Erythroblast (primary cell): ENCODE measurements around the gene INO80E.
A peak's percentile ranks its signal among the peaks of the same experiment; 100 is the strongest.
"Not testable (repeated sequence)": the region's sequence is repeated elsewhere in the genome, so short reads cannot be mapped to it uniquely, and the experiment has no call there.

Experiments
- DNase-seq, 2 experiments: peaks; one replicate each; lab custom pipeline; 2025; lab: John Stamatoyannopoulos, UW
- GATA1 ChIP-seq: IDR thresholded peaks from 2 replicates; pipeline ENCODE4 v1.6.1; 2011; ENCODE audit warnings: low read depth, mild to moderate bottlenecking, control low read depth, low read length, moderate library complexity
- POLR2A ChIP-seq: IDR thresholded peaks from 2 replicates; pipeline ENCODE4 v1.6.1; 2011; ENCODE audit warnings: mild to moderate bottlenecking, low read length

The INO80E gene

DNA sequence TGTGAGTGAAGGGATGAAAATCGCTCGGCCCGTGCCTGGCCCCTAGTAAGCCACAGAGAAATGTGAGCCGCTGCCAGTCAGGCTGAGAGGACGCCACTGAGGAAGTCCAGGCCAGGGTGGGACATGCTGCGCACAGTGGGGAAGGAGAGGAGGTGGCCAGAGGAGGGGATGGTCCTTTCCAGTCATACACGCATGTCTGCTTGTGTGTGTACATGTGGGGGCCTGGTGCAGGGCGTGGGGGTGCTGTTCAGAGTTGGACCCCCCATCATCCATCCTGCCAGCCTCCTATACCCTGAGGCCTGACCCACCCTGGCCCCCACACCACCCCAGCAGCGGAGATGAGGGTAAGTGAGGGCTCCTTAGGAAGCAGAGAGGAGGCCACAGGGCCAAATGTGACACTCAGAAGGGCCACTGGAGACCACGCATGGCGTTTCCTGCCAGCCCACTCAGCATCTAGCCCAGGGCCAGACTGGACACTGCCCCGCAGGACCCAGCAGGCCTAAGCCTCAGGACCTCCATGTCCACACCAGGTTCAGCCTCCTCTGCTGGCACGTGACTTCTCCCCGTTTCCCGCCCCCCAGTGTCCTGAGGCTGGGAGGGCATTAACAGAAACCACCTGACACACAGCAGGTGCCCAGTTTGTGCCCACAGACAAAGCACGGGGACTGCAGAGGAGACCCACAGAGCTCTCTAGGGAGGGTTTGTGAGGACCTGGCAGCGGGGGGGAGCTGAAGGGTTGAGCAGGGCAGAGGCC lies 7.8 kb downstream of the INO80E start:
- DNase-seq: no peak
- TF ChIP-seq GATA1 (no peak), POLR2A (no peak)

DNA sequence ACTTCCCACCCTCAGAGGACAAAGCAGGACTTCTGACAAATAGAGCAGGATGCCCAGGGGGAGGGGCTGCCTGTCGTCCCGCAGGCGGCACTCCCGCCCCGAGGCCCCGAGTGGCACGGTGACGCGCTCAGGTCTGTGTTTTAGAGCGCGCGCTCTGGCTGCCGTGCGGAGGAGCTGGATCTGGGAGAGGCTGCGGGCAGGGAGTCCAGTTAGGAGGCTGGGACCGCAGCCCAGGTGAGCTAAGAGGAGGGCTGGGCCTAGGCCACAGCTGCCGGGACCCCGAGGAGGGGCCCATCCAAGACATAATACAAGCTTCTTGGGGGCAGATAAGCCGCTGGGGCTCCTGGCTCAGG lies 8.4 kb downstream of the INO80E start:
- DNase-seq: no peak
- no peak for TF ChIP-seq POLR2A
- no peak for TF ChIP-seq GATA1

DNA sequence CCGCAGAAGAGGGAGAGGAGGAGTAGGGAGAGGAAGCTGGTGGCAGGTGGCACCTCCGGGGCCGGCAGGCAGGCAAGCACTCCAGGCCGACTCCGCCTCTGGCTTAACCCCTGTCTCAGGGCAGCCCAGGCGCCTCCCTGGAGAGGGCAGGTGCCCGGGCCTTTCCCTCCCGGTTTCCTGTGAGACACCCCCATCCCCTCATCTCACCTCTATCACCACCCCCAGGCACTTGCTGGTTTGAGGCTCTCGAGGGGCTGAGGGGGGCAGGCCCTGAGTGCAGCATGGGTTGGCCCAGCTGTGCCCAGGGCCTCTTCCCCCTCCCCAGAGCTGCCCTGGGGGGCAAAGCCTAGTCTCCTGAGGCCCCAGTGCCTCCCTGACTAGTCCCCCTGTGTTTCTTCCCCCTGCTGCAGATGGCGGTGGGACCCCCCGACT lies 8.8 kb downstream of the INO80E start:
- no peak for TF ChIP-seq GATA1
- no peak for TF ChIP-seq POLR2A
- DNase-seq: no peak

DNA sequence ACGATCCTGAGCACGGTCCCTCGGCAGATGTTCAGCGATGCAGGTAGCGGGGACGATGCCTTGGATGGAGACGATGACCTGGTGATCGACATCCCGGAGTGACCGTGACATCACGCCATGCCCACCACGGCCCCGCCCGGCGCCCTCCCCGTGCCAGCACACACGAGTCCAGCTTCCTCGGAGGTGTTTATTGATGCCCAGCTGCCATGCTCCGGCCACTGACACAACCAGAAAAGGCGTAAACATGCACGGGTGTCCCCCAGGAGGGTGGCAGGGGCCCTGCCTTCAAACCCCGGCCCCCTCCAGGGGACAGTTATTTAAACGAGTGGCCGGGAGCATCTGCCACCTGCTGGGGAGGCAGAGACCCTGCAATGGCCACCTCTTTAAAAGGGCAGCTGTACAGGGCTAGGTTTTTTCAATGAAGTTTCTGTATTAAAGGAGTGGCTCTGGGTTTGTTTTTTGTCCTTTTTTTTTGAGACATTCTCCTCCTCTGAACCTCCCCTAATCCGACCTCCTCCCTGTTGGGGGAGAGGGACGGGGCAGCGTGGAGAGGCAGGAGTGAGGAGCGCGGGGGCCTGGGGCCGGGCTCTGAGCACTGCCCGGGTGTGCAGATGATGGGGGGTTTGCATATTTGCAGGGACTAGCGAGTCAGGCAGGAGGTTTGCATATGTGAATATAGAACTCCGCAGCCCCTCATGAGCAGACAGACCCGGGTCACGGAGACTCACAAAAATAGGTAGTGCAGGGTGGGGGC lies 9.5 kb downstream of the INO80E start:
- no peak for TF ChIP-seq POLR2A
- no peak for TF ChIP-seq GATA1
- DNase-seq: peak in 1 of 2 experiments; percentile 67

DNA sequence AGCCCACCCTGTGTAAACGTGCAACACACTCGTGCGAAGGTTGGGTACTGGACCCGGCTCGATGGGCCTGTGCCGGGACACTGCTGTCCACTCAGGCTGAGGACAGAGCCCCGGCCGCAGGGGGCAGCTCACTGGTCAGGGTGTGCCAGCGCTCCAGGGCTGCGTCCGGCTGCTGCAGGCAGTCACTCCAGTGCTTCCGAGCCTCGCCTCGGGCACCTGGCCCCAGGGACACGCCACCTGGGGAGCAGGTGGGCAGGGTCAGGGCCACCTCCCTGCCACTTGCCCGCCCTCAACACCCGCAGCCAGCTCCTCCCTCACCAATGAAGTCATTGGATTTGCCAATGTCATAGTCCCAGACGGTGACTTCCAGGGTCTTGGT lies 10.0 kb downstream of the INO80E start:
- TF ChIP-seq GATA1 (no peak), POLR2A (no peak)
- DNase-seq: no peak

DNA sequence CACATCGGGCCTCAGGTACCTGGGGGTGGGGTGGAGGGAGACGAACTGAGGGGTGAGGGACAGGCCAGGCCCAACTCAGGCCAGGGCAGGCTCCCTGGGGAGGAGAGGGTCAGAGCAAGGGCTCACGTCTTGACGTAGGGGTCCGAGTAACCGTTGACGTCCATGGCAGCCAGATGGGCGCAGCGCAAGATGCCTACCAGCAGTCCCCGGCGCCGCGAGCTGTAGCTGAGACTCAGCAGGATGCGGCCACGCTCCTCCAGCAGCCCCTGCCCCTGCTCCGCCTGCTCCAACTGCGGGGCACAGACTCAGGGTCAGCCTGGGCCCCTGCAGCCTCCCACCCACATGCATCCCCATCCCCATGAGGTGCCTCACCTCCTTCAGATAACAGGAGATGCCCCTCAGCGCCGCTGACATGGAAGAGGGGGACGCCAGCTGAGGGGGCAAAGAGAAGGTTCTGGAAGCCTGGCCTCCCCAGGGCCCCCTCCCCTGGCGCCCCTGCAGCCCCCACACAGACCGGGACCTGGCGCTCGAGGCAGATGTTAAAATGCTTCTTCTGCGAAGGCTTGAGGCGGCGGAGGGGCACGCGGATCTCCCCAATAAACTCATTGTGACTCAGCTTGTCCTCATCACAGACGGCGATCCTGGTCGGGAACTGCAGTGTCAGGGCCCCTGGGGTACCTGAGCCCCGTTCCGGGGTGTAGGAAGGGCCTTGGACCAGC lies 10.8 kb downstream of the INO80E start:
- TF ChIP-seq POLR2A: no peak
- no peak for TF ChIP-seq GATA1
- no peak for DNase-seq

DNA sequence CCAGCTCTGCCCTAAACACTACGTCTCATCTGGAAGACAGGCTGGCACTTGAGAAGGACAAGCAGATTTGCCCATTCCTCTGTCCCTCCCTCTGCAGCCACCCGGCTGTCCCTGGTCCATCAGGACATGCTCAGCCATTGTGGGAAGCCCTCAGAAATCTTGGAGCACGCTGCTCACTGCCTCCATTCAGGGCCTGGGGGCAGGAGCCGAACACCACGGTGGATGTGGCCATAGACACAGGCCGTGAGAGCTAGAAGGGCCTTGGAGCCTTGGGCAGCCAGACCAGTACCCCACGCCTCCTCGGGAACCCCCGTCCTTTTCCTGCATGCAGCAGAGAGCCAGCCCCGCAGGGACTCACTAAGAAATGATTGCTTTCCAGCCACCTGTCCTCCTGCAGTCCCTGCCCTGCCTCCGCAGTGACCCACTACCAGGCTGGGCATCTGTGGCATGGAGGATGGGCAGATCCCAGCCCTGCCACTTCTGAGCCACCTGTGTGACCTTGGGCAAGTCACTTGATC lies 11.4 kb downstream of the INO80E start:
- TF ChIP-seq POLR2A (no peak), GATA1 (no peak)
- DNase-seq: no peak

DNA sequence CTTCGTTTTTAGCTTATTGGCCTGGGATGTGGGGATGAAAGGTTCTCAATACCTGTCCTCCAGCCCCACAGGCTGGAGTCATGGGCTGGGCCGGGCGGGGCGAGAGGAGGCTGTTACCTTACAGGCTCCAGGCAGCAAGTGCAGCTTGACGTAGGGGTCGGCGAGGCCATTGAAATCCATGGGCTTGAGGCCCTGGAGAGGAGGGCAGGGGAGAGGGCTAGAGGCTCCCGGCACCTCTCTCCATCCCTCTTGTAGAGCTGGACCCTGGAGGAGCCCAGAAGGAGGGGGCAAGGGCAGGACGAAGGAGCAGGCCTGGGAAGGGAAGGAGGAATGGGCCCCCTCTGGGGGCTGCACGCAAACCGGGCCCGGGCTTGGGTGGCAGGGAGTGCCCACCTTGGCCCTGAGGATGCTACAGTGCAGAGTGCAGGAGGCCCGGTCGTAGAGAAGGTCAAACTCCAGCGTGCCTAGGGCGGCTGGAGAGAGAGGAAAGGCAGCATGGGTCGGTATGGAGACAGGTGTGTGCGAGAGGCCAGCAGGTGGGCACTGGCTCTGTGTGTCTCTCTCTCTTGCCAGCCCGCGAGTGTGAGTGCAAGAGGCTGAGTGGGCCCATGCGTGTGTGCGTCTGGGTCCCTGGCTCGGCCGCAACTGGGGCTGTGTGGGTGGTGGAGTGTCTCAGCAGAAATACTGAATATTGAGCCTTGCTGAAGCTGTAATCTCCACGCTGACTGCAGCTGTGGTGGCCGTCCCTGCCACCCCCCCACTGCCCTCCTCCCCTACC lies 13.2 kb downstream of the INO80E start:
- DNase-seq: no peak
- TF ChIP-seq GATA1: no peak

DNA sequence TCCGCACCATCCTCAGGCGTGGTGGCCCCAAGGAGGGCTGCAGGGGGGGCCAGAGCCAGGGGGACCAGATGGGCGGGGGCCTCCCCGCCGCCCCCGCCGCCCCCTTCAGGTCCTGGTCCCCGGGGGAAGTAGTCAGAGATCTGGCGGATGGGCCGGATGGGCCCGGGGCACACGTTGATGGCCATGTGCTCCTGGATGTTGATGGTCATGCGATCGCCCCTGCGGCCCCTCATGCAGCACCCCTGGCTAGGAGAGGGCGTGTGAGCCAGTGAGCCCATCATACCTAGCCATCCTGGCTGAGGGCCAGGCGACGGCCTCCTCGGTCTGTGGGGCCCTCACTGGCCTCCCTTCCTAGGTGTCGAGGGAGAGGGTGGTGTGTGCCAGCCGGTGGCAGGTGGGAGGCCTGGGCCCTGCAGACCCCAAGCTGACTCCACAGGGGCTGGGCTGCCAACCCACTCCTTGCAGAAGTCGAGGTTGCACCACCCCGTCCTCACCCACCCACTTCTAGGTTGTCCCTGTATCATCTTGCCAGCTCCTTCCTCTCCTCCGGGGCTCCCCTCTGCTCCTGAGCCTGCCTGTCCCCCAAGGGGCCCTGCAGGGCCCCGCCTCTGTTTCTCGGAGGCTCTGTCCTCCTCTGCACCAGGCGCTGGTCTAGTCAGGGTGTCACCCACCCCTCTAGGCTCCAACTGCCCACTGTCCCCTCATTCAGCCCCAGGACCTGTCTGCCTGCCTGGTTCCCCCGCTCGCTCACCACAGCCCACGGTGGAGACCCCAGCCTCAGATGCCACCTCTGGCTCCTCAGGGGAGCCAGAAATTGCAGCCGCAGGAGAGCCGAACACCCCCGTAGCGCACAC lies 14.2 kb downstream of the INO80E start:
- TF ChIP-seq GATA1: no peak
- DNase-seq: no peak

DNA sequence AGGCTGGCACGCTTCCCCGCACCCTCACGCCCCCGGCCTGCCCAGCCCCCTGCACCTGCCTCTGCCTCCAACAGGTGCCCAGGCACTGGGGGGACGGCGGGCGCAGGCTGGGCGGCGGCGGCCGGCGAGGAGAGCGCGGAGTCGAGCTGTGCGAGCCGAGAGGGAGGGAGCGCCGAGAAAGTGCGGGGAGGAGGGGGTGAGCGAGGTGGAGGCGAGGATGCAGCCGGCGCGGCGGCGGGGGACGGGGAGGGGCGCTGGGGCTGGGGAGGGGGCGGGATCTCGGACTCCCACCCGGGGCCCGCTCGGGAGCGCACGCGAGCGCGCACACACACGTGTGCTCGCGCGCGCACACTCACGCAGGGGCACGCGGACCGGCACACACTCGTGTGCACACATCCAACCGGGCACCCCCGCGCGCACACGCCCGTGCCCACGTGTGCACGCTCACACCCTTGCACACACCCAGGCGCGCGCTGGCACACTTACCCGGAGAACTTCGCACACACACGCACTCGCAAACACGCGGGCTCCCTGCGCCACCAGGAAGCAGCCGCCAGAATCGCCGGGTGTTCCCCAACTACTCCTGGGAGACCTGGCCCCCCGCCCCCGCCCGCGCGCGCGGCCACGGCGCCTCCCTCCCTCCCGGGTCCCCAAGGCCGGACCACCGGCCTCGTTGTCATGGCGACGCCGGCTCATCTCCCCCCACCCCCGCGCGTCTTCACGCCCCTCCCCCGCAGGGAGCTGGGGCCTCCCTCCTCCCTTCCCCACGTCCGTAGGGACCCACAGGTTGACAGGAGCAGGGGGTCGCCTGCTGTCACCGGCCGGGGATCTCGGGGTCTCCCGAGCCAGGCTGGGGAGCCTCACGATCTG lies 15.0 kb downstream of the INO80E start, which contains the start of gene DOC2A:
Gene DOC2A (minus strand): TSS at position 184 of the 870 bp plus-strand sequence. CDS start 805 bp downstream, outside the sequence.
- TF ChIP-seq POLR2A: no peak
- no peak for TF ChIP-seq GATA1
- no peak for DNase-seq

DNA sequence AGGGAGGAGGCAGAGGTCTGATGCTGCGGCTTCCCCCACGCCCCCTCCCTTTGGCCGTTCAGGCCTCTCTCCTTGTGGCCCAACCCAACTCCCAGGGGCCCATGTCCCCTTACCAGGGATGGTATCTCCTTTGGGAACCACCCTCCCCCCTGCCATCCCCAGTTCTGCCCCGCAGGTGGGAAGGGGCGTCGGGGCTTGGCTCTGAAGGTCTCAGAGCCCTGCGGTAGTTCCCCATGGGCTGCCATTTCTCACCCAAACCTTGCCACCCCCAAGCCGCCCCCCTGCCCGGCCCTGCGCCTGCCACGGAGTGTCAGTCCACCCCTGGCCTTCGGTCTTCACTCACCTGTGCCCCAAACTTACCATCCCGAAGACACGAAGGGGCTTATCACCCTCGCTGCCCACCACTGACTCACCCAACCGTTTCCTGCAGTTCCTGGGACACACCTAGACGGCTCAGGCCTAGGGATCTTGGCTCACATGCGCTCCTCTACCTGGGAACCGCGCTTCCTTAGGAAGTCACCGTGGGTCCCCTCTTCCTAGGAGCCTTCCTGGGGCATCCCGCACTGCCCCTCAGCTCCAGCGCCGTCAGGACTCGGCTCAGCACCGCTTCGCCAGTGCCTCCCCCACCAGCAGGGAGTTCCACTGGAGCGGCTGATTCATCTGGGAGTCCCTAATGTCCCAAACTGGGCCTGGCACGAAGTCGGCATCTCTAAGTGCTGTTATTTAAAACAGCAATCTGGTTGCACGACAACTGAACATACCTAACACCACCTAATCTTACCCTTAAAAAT lies 15.9 kb downstream of the INO80E start:
- DNase-seq: no peak
- TF ChIP-seq POLR2A: no peak

DNA sequence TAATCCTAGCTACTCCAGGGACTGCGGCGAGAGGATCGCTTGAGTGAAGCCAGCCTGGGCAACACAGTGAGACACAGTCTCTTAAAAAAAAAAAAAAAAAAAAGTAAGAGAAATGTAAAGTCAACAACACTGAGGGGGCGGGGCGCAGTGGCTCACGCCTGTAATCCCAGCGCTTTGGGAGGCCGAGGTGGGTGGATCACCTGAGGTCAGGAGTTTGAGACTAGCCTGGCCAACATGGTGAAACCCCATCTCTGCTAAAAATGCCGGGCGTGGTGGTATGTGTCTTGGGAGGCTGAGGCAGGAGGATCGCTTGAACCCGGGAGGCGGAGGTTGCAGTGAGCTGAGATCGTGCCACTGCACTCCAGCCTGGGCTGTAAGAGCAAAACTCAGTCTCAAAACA lies 16.6 kb downstream of the INO80E start:
- DNase-seq: not testable (repeated sequence)

DNA sequence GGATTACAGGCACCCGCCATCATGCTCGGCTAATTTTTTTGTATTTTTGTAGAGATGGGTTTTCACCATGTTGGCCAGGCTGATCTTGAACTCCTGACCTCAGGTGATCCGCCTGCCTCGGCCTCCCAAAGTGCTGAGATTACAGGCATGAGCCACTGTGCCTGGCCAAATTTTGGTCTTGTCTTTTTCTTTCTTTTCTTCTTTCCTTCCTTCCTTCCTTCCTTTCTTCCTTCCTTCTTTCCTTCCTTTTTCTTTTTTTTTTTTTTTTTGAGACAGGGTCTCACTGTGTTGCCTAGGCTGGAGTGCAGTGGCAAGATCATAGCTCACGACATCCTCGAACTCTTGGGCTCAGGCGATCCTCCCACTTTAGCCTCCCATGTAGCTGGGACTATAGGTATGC lies 19.4 kb downstream of the INO80E start:
- not testable (repeated sequence) for DNase-seq
